ENCODE data around the gene ERCC2.

- TF ChIP-seq POLR2A (IDR thresholded peaks at IDR 0.05) (no peak), CTCF (IDR thresholded peaks at IDR 0.05) (no peak)
These were observed 22.6 kb downstream of the ERCC2 start for GRCh38 chr19:45347570-45348366.

Data from testis (tissue), 2 donors.